ENCODE results near the gene OTX2. TPM values are rescaled to one million over a fixed set of nuclear protein-coding genes. Genes with fewer than 3 reads are reported as not detected.

The OTX2 gene
- total RNA-seq, 6 experiments from 2014 or later, result not detected

GRCh38 chr14:56753396-56753795, 56.9 kb downstream of the OTX2 start:
- intact Hi-C loops (cut with DNase I), result no loop called here
- H3K27me3 ChIP-seq, result no peaks in the 10 kb centered on the region
- ATAC-seq (no peak), DNase-seq (no peak)
- H3K9me3 ChIP-seq, result no peaks in the 10 kb centered on the region
- H3K4me3 ChIP-seq, result no peak overlapping the region
- TF ChIP-seq CTCF (IDR thresholded peaks at IDR 0.05) (no peak), POLR2A (IDR thresholded peaks at IDR 0.05) (no peak)
- WGBS (ENCODE audit: insufficient coverage, low coverage, low lambda C conversion rate, missing lambda C conversion rate), result 44% methylated on average over 3 of the region's 3 CpGs
- no peaks in the 10 kb centered on the region for H3K36me3 ChIP-seq
- H3K27ac ChIP-seq, result no peak overlapping the region
- no peaks in the 10 kb centered on the region for H3K4me1 ChIP-seq

- no peak for ATAC-seq
- intact Hi-C loops (cut with DNase I), result no loop called here
- no peak for DNase-seq
Observed at GRCh38 chr14:56752428-56752827, 57.9 kb downstream of the OTX2 start.

GRCh38 chr14:56751471-56751870, 58.8 kb downstream of the OTX2 start:
- WGBS (ENCODE audit: insufficient coverage, low coverage, low lambda C conversion rate, missing lambda C conversion rate), result 15% methylated on average over 2 of the region's 2 CpGs
- H3K27ac ChIP-seq, result no peak overlapping the region
- no peak overlapping the region for H3K4me3 ChIP-seq
- DNase-seq (no peak), ATAC-seq (no peak)
- H3K27me3 ChIP-seq, result no peaks in the 10 kb centered on the region
- intact Hi-C loops (cut with DNase I), result no loop called here
- no peaks in the 10 kb centered on the region for H3K36me3 ChIP-seq
- no peaks in the 10 kb centered on the region for H3K4me1 ChIP-seq
- TF ChIP-seq CTCF (IDR thresholded peaks at IDR 0.05) (no peak), POLR2A (IDR thresholded peaks at IDR 0.05) (no peak)
- no peaks in the 10 kb centered on the region for H3K9me3 ChIP-seq

More at GRCh38 chr14:56752428-56752827, 57.9 kb downstream of the OTX2 start:
- Histone ChIP-seq H3K9me3 (no peaks in the 10 kb centered on the region), H3K27ac (no peak overlapping the region), H3K4me3 (no peak overlapping the region), H3K27me3 (no peaks in the 10 kb centered on the region), H3K36me3 (no peaks in the 10 kb centered on the region), H3K4me1 (no peaks in the 10 kb centered on the region)
- 60% methylated on average over 5 of the region's 7 CpGs for WGBS (ENCODE audit: insufficient coverage, low coverage, low lambda C conversion rate, missing lambda C conversion rate)
- TF ChIP-seq POLR2A (IDR thresholded peaks at IDR 0.05), result no peak
- TF ChIP-seq CTCF (IDR thresholded peaks at IDR 0.05), result no peak

Small RNAs within 50 kb of the gene (small RNA-seq; reads per million reads assigned to genes)
- gene RN7SL461P (0 reads per million in 2 experiments), gene RNU6-1204P (0 reads per million in 2 experiments)

Other genes with a start within 250 kb of the OTX2 start
- 10 to 100 TPM; 10.0 to 14.9 (median 11.5) TPM for gene TMEM260, start 230.7 kb downstream of the OTX2 start, total RNA-seq